Measurements from ENCODE around the gene TRMT44.

The TRMT44 gene

DNA sequence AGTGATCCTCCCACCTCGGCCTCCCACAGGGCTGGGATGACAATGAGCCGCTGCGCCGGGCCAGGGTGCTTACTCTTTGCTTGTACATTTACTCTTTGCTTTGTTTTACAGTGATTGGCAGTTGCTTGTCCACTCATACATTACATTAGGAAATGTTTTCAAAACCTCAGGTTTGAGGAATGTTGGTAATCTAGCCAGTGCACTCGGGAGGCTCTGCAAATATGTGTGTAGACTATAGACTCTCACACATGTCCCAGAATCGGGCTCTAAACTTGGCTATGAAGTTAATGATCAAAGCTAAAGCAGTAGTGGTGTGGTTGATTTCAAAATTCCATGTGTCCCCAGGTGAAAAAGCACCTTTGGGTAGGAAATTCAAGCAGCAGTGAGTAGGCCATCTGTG, 20.5 kb downstream of the TRMT44 start:
- peak overlapping the region; percentile 78 for H3K27ac ChIP-seq (ENCODE audit: low read length, poor library complexity, severe bottlenecking)

GRCh38 chr4:8461616-8462015, 21.0 kb downstream of the TRMT44 start:
- H3K4me1 ChIP-seq (ENCODE audit: control insufficient read depth, insufficient read depth, low read depth, low read length): peaks cover 14% of the 10 kb centered on the region
- H3K4me3 ChIP-seq (ENCODE audit: insufficient read depth in 1 of 2, low read depth in 1 of 2, low read length in 2 of 2): no peak overlapping the region
- no peak overlapping the region for H2BK12ac ChIP-seq (ENCODE audit: low read length in 2 of 2)
- no peaks in the 10 kb centered on the region for H3K27me3 ChIP-seq (ENCODE audit: control insufficient read depth in 1 of 2, insufficient read depth in 1 of 2, low read length in 2 of 2)
- H2AK5ac ChIP-seq (ENCODE audit: low read length, severe bottlenecking): no peak overlapping the region
- H3K9me3 ChIP-seq (ENCODE audit: control insufficient read depth, low read length): no peaks in the 10 kb centered on the region
- H3K18ac ChIP-seq (ENCODE audit: low read depth in 1 of 2, low read length in 2 of 2): no peak overlapping the region
- H3K14ac ChIP-seq (ENCODE audit: low read length in 2 of 2): no peak overlapping the region
- H2BK15ac ChIP-seq (ENCODE audit: low read depth, poor library complexity, severe bottlenecking): no peak overlapping the region
- no peak overlapping the region for H4K8ac ChIP-seq (ENCODE audit: low read length)
- peak overlapping the region; percentile 78 for H3K27ac ChIP-seq (ENCODE audit: low read length, poor library complexity, severe bottlenecking)
- no peak overlapping the region for H2AFZ ChIP-seq (ENCODE audit: low read depth, low read length)
- no peak overlapping the region for H2BK5ac ChIP-seq (ENCODE audit: low read depth, low read length, poor library complexity, severe bottlenecking)
- no peak overlapping the region for H4K91ac ChIP-seq (ENCODE audit: low read length)
- no peak overlapping the region for H3K23ac ChIP-seq (ENCODE audit: low read length in 2 of 2)
- no peak overlapping the region for H2BK120ac ChIP-seq (ENCODE audit: low read depth, low read length)
- DNase-seq: no peak
- H3K79me1 ChIP-seq (replicated peaks; ENCODE audit: low read length, poor library complexity, severe bottlenecking): peaks cover 20% of the 10 kb centered on the region
- no peak overlapping the region for H3K4ac ChIP-seq (ENCODE audit: low read depth in 1 of 2, low read length in 2 of 2)
- H3K36me3 ChIP-seq (ENCODE audit: control insufficient read depth in 1 of 2, insufficient read depth in 2 of 2, low read depth in 1 of 2, low read length in 2 of 2): peaks cover 45 to 82% of the 10 kb centered on the region in 2 experiments
- H3K9ac ChIP-seq (ENCODE audit: low read length): no peak overlapping the region
- WGBS: 98% methylated on average over 4 of the region's 6 CpGs
- peak overlapping the region; percentile 10 for H3K4me2 ChIP-seq (ENCODE audit: low read length, poor library complexity, severe bottlenecking)

More for the DNA sequence above, 20.5 kb downstream of the TRMT44 start:
- Histone ChIP-seq H3K79me1 (replicated peaks; ENCODE audit: low read length, poor library complexity, severe bottlenecking) (peaks cover 14% of the 10 kb centered on the region), H2AK5ac (ENCODE audit: low read length, severe bottlenecking) (no peak overlapping the region), H4K8ac (ENCODE audit: low read length) (no peak overlapping the region), H2BK5ac (ENCODE audit: low read depth, low read length, poor library complexity, severe bottlenecking) (no peak overlapping the region), H3K4me2 (ENCODE audit: low read length, poor library complexity, severe bottlenecking) (peak overlapping the region; percentile 10), H2BK120ac (ENCODE audit: low read depth, low read length) (no peak overlapping the region), H3K27me3 (ENCODE audit: control insufficient read depth in 1 of 2, insufficient read depth in 1 of 2, low read length in 2 of 2) (no peaks in the 10 kb centered on the region), H4K91ac (ENCODE audit: low read length) (no peak overlapping the region), H3K9me3 (ENCODE audit: control insufficient read depth, low read length) (no peaks in the 10 kb centered on the region), H3K4ac (ENCODE audit: low read depth in 1 of 2, low read length in 2 of 2) (no peak overlapping the region), H2AFZ (ENCODE audit: low read depth, low read length) (no peak overlapping the region), H3K36me3 (ENCODE audit: control insufficient read depth in 1 of 2, insufficient read depth in 2 of 2, low read depth in 1 of 2, low read length in 2 of 2) (peaks cover 41 to 82% of the 10 kb centered on the region in 2 experiments), H2BK15ac (ENCODE audit: low read depth, poor library complexity, severe bottlenecking) (no peak overlapping the region), H3K4me1 (ENCODE audit: control insufficient read depth, insufficient read depth, low read depth, low read length) (peaks cover 14% of the 10 kb centered on the region), H3K4me3 (ENCODE audit: insufficient read depth in 1 of 2, low read depth in 1 of 2, low read length in 2 of 2) (no peak overlapping the region), H3K14ac (ENCODE audit: low read length in 2 of 2) (no peak overlapping the region), H2BK12ac (ENCODE audit: low read length in 2 of 2) (no peak overlapping the region), H3K9ac (ENCODE audit: low read length) (no peak overlapping the region), H3K18ac (ENCODE audit: low read depth in 1 of 2, low read length in 2 of 2) (no peak overlapping the region), H3K23ac (ENCODE audit: low read length in 2 of 2) (no peak overlapping the region)
- 86% methylated on average over 3 of the region's 6 CpGs for WGBS
- no peak for DNase-seq

DNA sequence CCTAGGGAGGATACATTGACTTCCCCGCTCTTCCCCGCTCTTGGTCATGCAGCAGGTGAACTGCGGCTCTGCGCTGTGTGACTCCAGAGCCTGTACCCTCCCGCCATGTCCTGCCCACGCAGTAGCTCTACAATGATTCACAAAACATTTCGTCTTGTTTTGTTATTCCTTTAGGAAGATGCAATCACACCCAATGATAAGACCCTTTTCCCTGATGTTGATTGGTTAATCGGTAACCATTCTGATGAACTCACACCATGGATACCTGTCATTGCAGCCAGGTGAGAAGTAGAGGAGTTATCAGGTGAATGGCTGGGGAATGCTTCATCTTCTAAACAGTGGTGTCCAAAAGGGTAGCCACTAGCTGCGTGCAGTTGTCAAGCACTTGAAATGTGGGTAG, 23.2 kb downstream of the TRMT44 start:
- no peak overlapping the region for H3K4me2 ChIP-seq (ENCODE audit: low read length, poor library complexity, severe bottlenecking)
- H3K4me1 ChIP-seq (ENCODE audit: control insufficient read depth, insufficient read depth, low read depth, low read length): peaks cover 14% of the 10 kb centered on the region
- no peak overlapping the region for H3K4ac ChIP-seq (ENCODE audit: low read depth in 1 of 2, low read length in 2 of 2)
- no peak overlapping the region for H3K27ac ChIP-seq (ENCODE audit: low read length, poor library complexity, severe bottlenecking)
- H2BK5ac ChIP-seq (ENCODE audit: low read depth, low read length, poor library complexity, severe bottlenecking): no peak overlapping the region
- no peak overlapping the region for H2BK12ac ChIP-seq (ENCODE audit: low read length in 2 of 2)
- peaks cover 56 to 79% of the 10 kb centered on the region in 2 experiments for H3K36me3 ChIP-seq (ENCODE audit: control insufficient read depth in 1 of 2, insufficient read depth in 2 of 2, low read depth in 1 of 2, low read length in 2 of 2)
- no peak overlapping the region for H2AFZ ChIP-seq (ENCODE audit: low read depth, low read length)
- no peak overlapping the region for H2BK15ac ChIP-seq (ENCODE audit: low read depth, poor library complexity, severe bottlenecking)
- no peaks in the 10 kb centered on the region for H3K27me3 ChIP-seq (ENCODE audit: control insufficient read depth in 1 of 2, insufficient read depth in 1 of 2, low read length in 2 of 2)
- no peak overlapping the region for H2AK5ac ChIP-seq (ENCODE audit: low read length, severe bottlenecking)
- H2BK120ac ChIP-seq (ENCODE audit: low read depth, low read length): no peak overlapping the region
- H3K14ac ChIP-seq (ENCODE audit: low read length in 2 of 2): no peak overlapping the region
- no peak overlapping the region for H3K9ac ChIP-seq (ENCODE audit: low read length)
- no peak overlapping the region for H4K91ac ChIP-seq (ENCODE audit: low read length)
- H3K79me1 ChIP-seq (replicated peaks; ENCODE audit: low read length, poor library complexity, severe bottlenecking): peaks cover 27% of the 10 kb centered on the region
- no peaks in the 10 kb centered on the region for H3K9me3 ChIP-seq (ENCODE audit: control insufficient read depth, low read length)
- H4K8ac ChIP-seq (ENCODE audit: low read length): no peak overlapping the region
- H3K23ac ChIP-seq (ENCODE audit: low read length in 2 of 2): no peak overlapping the region
- DNase-seq: no peak
- WGBS: 99% methylated on average over 8 of the region's 9 CpGs
- no peak overlapping the region for H3K18ac ChIP-seq (ENCODE audit: low read depth in 1 of 2, low read length in 2 of 2)
- H3K4me3 ChIP-seq (ENCODE audit: insufficient read depth in 1 of 2, low read depth in 1 of 2, low read length in 2 of 2): no peak overlapping the region

DNA sequence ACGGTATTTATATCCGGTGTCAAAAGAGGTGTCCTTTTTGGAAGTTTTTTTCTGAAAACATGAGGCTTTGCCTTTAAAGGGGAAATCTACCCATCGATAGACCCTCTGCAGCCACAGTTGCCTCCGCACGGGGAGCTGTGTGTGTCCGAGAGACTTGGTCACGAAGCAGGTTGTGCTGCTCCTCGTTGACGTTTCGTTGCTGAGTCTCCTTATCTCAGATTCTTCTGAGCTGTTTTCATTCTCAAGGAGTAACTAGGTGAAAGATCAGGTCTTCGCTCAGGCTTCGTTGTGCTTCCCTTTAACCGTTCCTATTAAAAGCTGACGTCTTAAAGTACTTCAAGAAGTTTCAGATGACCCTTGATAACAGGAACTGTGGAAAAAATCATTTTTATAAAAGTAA, 23.8 kb downstream of the TRMT44 start:
- DNase-seq: no peak

More for the DNA sequence above, 23.8 kb downstream of the TRMT44 start:
- WGBS: 94% methylated on average over 12 of the region's 14 CpGs
- Histone ChIP-seq H3K27me3 (ENCODE audit: control insufficient read depth in 1 of 2, insufficient read depth in 1 of 2, low read length in 2 of 2) (no peaks in the 10 kb centered on the region), H3K18ac (ENCODE audit: low read depth in 1 of 2, low read length in 2 of 2) (no peak overlapping the region), H3K79me1 (replicated peaks; ENCODE audit: low read length, poor library complexity, severe bottlenecking) (peaks cover 24% of the 10 kb centered on the region), H4K91ac (ENCODE audit: low read length) (no peak overlapping the region), H3K4ac (ENCODE audit: low read depth in 1 of 2, low read length in 2 of 2) (no peak overlapping the region), H2BK120ac (ENCODE audit: low read depth, low read length) (no peak overlapping the region), H2BK5ac (ENCODE audit: low read depth, low read length, poor library complexity, severe bottlenecking) (no peak overlapping the region), H3K36me3 (ENCODE audit: control insufficient read depth in 1 of 2, insufficient read depth in 2 of 2, low read depth in 1 of 2, low read length in 2 of 2) (peaks cover 59 to 76% of the 10 kb centered on the region in 2 experiments), H2BK15ac (ENCODE audit: low read depth, poor library complexity, severe bottlenecking) (no peak overlapping the region), H3K9ac (ENCODE audit: low read length) (no peak overlapping the region), H3K14ac (ENCODE audit: low read length in 2 of 2) (no peak overlapping the region), H3K23ac (ENCODE audit: low read length in 2 of 2) (no peak overlapping the region), H3K4me2 (ENCODE audit: low read length, poor library complexity, severe bottlenecking) (no peak overlapping the region), H3K4me1 (ENCODE audit: control insufficient read depth, insufficient read depth, low read depth, low read length) (peaks cover 20% of the 10 kb centered on the region), H3K27ac (ENCODE audit: low read length, poor library complexity, severe bottlenecking) (no peak overlapping the region), H3K4me3 (ENCODE audit: insufficient read depth in 1 of 2, low read depth in 1 of 2, low read length in 2 of 2) (no peak overlapping the region), H3K9me3 (ENCODE audit: control insufficient read depth, low read length) (no peaks in the 10 kb centered on the region), H4K8ac (ENCODE audit: low read length) (no peak overlapping the region), H2AK5ac (ENCODE audit: low read length, severe bottlenecking) (no peak overlapping the region), H2AFZ (ENCODE audit: low read depth, low read length) (no peak overlapping the region), H2BK12ac (ENCODE audit: low read length in 2 of 2) (no peak overlapping the region)

Data from mesenchymal stem cell (in vitro differentiated cells and primary cell).